Stimulated activated CD8-positive, alpha-beta memory T cell treated with anti-CD3 and anti-CD28 coated beads, Interleukin-12 subunit alpha, Interleukin-12 subunit beta, amount 100 ng/mL, for 24 hours (primary cell): ENCODE measurements around the gene MRPL37.

Experiments used
- DNase-seq: peaks from one replicate; pipeline ENCODE4 v3.0.0-alpha.2; 2020; ENCODE audit errors: extremely low read depth

MRPL37 gene

DNA sequence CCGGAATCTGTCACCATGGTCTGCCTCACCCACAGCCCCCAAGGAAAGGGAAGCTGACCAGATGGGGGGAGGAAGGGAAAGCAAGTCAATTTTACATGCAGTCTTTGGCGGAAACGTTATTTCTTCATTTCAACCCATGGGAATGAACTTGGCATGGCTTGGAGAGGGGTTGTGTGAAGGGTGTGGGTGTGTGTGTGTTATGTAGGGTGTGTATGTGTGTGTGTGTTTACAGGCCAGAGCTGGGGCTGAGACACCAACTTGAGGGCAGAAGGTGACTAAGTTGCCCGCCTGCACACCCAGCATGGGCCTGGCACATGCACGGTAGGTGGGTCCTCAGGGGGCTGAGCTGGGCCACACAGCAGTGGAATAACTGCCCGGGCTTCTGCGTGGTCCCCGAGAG, 65.2 kb downstream of the MRPL37 start:
- no peak for DNase-seq

DNA sequence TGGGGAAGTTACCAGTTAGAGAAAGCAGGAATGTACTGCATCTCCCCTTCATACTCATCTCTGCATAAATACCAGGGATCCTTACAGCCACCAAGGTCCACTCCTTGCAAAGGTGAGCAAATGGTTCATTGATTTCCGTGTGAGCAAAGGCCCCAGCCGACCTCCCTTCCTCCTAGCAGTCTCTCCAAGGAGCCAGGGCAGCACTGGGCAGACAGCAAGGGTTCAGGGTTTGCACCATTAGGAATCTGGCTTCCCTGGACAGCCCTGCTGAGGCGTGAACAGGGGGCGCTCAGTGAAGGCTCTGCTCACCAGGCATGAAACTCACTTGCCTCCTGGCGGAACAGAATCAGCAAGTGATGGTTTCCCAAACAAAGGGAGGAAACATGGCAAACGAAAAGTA, 65.7 kb downstream of the MRPL37 start:
- no peak for DNase-seq

DNA sequence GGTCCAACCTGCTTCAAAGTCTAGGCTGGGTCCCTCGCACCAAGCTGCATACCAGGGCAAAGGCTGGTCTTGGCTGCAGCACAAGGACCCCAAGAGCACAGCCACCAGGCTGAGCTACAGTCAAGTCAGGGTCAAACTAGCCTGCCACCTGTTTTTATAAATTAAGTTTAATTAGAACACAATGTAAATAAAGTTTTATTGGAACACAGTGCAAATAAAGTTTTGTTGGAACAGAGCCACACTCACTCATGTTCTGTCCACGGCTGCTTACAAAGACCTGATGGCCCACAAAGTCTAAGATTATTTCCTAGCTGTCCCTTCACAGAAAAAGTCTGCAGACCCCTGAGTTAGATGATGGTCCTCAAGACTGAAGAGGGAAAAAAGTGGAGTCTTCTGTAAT, 66.2 kb downstream of the MRPL37 start:
- DNase-seq = no peak

DNA sequence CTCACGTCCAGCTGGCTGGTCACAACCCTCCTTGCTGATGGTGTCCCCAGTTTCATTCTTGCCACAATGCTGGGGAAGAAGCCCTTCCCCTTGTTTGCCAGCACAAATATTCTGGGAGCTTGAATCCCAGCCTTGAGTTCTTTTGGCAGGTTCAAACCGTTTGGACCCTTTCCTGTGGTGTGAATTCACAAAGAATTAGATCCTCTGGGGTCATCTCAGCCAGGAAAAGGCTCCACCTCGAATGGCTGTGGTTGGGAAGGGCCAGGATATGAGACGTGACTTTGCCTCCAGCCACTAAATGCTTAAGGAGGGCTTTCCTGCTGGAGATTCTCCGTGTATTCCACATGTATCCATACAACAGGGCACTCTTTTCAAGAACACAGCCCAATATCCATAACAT, 66.9 kb downstream of the MRPL37 start:
- no peak for DNase-seq
